Activated T-helper 17 cell treated with anti-CD3 and anti-CD28 coated beads, Interleukin-2, amount 50 U/mL, for 72 hours (primary cell): ENCODE results near the gene RNF32. TPM values are rescaled to one million over a fixed set of nuclear protein-coding genes. Genes with fewer than 3 reads are reported as not detected.
"Not testable (repeated sequence)": the region's sequence is repeated elsewhere in the genome, so short reads cannot be mapped to it uniquely, and the experiment has no call there.

Experiments
- ATAC-seq: fragments of 150-1000 bp; cut with Tn5 transposase; replicated peaks from 2 replicates; pipeline ENCODE4 v1.10.0; 2021; ENCODE audit warnings: mild to moderate bottlenecking, moderate library complexity
- H3K27ac Mint-ChIP-seq: one replicate; pipeline ENCODE4 v1.8.0; 2022; ENCODE audit warnings: mixed read lengths
- H3K27me3 Mint-ChIP-seq: one replicate; pipeline ENCODE4 v1.8.0; 2022; ENCODE audit warnings: mixed read lengths
- H3K36me3 Mint-ChIP-seq: one replicate; pipeline ENCODE4 v1.8.0; 2022; ENCODE audit warnings: low read depth, mild to moderate bottlenecking, mixed read lengths
- H3K4me1 Mint-ChIP-seq: one replicate; pipeline ENCODE4 v1.8.0; 2022; ENCODE audit warnings: mixed read lengths
- H3K4me3 Mint-ChIP-seq: one replicate; pipeline ENCODE4 v1.8.0; 2022; ENCODE audit warnings: mild to moderate bottlenecking, mixed read lengths
- H3K9me3 Mint-ChIP-seq: one replicate; pipeline ENCODE4 v1.8.0; 2022; ENCODE audit warnings: mixed read lengths
- total RNA-seq, 2 donors: library from RNA; stranded (reverse); gene quantifications; one replicate each; pipeline ENCODE4 v1.2.3, GENCODE V29; 2022

RNF32 gene
- total RNA-seq, 2 donors from 2014 or later, result 1.3 to 2.0 TPM

DNA sequence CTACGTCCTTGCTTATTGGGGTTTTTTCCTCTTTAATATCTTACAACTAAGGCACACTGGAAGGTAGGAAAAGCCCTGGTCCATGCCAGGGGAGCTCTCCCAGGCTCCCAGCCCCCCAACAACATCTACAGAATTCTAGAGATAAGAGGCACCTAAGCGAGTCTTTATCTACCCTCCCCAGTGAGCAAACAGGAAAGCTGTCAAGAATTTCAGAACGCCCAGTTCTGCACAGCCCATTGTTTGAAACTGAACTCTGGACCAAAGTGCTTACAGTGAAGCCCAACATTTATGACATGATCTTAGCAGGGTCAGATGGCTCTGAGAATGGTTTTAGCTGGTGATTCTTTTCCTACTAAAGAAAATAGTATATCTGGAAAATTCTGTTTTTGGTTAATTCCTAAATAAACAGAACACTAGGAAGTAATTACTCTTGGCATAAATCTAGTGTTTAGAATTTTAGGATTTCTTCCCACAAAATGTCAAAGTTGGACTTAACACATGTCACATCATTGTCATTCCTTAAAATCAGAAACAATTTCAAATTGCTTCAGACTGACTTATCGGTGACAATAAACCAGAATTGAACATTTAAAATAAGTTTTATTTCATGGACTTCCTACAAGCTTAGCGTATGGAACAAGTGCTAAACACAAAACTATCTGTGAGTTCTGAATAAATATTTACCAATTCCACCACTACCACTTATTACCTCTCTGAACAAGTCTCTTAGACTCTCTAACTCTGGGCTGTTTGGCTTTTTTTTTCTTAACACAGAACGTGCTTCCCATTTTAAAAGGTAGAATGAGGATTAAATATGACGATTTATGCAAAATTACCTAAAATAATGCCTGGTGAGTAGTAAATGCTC, 31.3 kb upstream of the RNF32 start:
- Mint-ChIP-seq H3K4me1 (peaks cover 14% of the 10 kb centered on the region), H3K4me3 (peak overlapping the region; percentile 60), H3K9me3 (no peaks in the 10 kb centered on the region), H3K27me3 (peaks cover 3% of the 10 kb centered on the region), H3K36me3 (no peaks in the 10 kb centered on the region), H3K27ac (no peak overlapping the region)
- no peak for ATAC-seq

DNA sequence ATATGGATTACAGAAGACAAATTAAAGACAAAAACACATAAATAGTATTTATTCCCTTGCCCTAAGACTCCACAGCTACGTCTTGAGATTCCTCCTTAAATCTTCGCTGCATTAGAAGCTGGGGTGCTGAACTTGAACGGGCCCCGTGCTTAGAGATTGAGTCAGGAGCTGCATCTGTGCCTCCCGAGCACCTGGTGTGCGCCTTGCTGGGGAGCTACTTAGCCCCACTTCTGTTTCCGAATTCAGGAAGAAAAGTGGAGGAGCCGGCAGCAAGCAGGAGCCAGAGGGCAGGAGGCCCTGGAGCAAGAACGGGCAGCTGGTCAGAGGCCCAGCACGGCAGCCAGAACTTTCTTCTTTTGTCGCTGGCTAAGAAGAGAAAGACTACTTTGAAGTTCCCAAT, 30.4 kb upstream of the RNF32 start:
- Mint-ChIP-seq H3K27ac (no peak overlapping the region), H3K4me1 (peaks cover 19% of the 10 kb centered on the region), H3K27me3 (peaks cover 6% of the 10 kb centered on the region)

DNA sequence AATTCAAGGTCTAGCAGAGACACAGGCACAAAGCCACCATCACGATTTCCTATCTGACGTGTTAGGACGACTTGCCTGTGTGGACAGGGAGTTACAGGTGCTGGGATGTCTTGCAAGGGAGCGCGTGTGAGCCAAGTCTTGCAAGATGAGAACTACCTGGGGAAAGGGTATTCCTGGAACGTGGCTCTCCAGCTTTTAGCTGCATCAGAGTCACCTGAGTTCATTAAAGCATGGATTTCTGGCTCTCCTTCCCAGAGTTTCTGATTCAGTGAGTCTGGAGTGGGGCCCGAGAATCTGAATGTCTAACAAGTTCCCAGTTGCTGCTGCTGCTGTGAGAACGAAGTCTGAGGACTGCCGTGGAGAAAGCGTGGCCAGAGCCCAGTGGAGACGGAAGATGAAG, 30.0 kb upstream of the RNF32 start:
- no peak for ATAC-seq
- H3K27me3 Mint-ChIP-seq, result peaks cover 9% of the 10 kb centered on the region
- H3K4me1 Mint-ChIP-seq, result peaks cover 19% of the 10 kb centered on the region
- H3K27ac Mint-ChIP-seq, result no peak overlapping the region
- H3K36me3 Mint-ChIP-seq, result no peaks in the 10 kb centered on the region
- no peak overlapping the region for H3K4me3 Mint-ChIP-seq
- no peaks in the 10 kb centered on the region for H3K9me3 Mint-ChIP-seq

More for the DNA sequence above, 30.4 kb upstream of the RNF32 start:
- Mint-ChIP-seq H3K4me3 (no peak overlapping the region), H3K9me3 (no peaks in the 10 kb centered on the region), H3K36me3 (no peaks in the 10 kb centered on the region)
- ATAC-seq, result no peak

- no peak for ATAC-seq
- H3K4me3 Mint-ChIP-seq, result no peak overlapping the region
- H3K36me3 Mint-ChIP-seq, result no peaks in the 10 kb centered on the region
- peaks cover 19% of the 10 kb centered on the region for H3K4me1 Mint-ChIP-seq
- H3K27me3 Mint-ChIP-seq, result peaks cover 11% of the 10 kb centered on the region
- H3K9me3 Mint-ChIP-seq, result no peaks in the 10 kb centered on the region
- H3K27ac Mint-ChIP-seq, result no peak overlapping the region
Measured at GRCh38 chr7:156611014-156612010, 29.3 kb upstream of the RNF32 start.

DNA sequence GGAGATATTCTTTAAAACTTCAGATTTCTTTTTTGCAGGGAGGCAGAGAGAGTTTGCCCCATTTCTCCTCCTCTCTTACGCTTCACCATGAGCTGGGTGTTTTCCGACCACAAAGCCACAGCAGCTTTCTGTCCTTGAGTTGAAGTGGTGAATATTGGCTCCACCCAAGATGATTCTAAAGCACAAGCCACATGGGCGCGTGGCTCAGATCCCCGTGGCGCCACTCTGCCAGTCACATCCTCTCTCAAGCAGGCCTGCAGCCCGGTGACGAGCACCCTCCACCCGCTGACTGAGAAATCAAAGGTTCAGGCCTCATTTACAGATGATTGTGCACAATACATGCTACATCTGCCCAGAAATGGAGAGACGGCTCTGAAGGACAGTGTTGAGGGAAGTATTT, 27.6 kb upstream of the RNF32 start:
- Mint-ChIP-seq H3K4me1 (peaks cover 19% of the 10 kb centered on the region), H3K27ac (peak overlapping the region; percentile 52), H3K27me3 (peaks cover 19% of the 10 kb centered on the region), H3K9me3 (no peaks in the 10 kb centered on the region), H3K4me3 (peak overlapping the region; percentile 52), H3K36me3 (no peaks in the 10 kb centered on the region)
- ATAC-seq, result peak; percentile 99

DNA sequence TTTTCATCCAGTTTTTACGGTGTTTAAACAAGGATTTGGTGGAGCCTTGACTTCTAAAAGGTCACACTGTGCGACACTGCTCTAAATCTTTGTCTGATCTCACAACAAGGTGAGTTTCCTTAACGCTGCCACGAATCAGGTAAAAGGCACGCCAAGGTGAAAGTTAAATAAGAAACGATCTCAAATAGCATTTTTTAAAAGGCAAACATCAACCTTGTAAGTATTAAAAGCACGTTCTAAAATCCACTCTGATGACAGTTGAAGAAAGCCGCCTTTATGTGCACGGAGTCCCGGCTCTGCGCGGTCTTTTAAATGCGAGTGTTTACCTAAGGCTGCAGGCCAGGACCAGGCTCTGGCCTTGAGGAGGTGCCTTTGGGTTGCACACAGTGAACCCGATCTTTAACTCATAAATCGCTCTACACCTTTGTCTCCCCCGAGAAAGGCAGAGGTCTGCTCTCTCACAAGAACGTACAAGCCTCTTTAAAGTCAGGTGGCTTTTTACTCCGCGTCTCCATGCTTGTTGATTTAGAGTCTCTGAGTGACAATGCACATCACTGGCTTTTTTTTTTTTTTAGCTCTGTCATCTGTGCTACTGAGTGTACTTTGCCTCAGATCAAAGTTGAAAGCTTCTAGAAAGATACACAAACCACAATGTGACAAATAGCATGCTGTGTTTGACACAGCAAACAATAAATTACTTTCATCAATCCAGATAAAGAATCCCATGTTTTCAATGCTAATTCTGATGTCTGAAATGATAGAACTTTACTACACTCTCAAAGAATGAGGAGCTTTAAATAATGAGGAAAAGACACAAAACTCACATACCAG, 25.9 kb upstream of the RNF32 start:
- Mint-ChIP-seq H3K27ac (no peak overlapping the region), H3K27me3 (peaks cover 16% of the 10 kb centered on the region), H3K9me3 (no peaks in the 10 kb centered on the region), H3K4me1 (peaks cover 19% of the 10 kb centered on the region), H3K4me3 (peak overlapping the region; percentile 28), H3K36me3 (no peaks in the 10 kb centered on the region)
- ATAC-seq, result no peak

DNA sequence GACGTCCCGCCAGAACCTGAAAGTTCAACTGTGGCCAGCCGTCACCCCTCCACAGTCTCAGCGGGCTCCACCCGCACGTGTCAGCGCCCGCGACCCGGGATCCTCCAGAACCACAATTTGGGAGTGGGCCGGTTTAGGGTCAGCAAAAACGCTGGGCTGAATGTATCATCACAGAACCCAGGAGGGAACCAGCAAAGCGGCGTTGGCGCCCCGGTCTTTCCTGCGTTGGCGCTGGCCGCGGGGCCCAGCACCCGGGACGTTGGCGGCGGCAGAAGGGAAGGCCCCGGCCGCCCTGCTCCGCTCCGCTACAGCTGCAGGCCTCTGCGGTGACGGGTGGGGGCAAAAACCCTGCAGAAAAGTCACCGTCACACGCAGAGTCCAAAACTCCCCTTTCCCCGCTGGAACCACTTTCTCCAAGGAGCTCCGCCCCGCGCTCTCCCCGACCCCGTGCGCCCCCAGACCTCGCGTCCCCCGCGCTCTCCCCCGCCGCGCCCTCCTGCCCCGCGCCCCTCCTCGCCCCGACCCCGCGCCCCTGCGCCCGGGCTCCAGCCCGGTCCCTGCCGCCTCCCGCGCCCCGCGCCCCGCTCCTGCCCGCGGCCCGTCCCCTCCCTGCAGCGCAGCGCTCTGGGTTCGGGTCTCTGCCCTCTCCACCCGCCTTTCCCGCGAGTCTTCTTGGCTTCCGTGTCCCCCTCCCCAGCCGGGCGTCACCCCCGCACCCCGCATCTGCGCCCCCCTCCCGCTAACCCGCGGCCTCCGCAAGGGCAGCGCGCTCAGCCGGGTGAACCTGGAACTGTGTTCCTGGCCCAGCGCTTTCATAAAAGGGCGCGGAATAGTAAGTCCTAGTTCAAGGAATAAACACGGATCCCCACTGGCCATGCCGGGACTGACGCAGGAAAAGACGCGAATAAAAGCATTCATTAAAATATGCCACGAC, 24.0 kb upstream of the RNF32 start:
- Mint-ChIP-seq H3K27me3 (peaks cover 16% of the 10 kb centered on the region), H3K36me3 (no peaks in the 10 kb centered on the region), H3K9me3 (peaks cover 4% of the 10 kb centered on the region), H3K4me3 (peak overlapping the region; percentile 52), H3K27ac (no peak overlapping the region), H3K4me1 (peaks cover 19% of the 10 kb centered on the region)
- peak; percentile 39 for ATAC-seq

GRCh38 chr7:156617215-156617614, 23.4 kb upstream of the RNF32 start:
- Mint-ChIP-seq H3K4me3 (peak overlapping the region; percentile 52), H3K27ac (no peak overlapping the region), H3K27me3 (peaks cover 16% of the 10 kb centered on the region)

DNA sequence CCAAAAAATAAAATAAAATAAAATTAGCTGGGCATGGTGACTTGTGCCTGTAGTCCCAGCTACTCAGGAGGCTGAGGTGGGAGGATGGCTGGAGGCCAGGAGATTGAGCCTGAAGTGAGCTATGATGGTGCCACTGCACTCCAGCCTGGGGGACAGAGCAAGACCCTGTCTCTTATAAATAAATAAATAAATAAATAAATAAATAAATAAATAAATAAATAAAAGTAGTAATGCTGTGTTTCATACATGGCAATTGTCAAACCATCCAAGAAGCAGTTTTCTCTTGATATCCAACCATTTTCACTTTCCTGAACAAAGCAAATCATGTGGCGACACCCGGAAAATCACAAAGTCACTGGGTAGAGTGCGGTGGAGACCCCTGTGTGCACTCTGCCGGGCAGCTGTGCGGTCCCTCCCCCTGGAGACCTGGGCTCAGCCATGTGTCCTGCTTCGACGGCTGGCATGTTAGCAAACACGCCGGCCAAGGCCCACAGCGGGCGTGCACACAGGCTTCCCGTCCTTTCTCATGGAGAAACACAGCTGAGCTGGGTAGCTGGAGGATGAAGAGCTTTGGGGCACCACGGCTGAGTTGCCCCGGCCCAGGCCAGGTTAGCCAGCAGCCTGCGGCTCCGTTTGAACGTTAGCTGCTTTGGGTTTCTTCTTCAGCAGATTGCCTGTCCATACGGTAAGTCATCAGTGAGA, 22.3 kb upstream of the RNF32 start:
- Mint-ChIP-seq H3K9me3 (peaks cover 5% of the 10 kb centered on the region), H3K4me3 (no peak overlapping the region), H3K27me3 (peaks cover 16% of the 10 kb centered on the region), H3K4me1 (peaks cover 8% of the 10 kb centered on the region), H3K27ac (no peak overlapping the region), H3K36me3 (no peaks in the 10 kb centered on the region)
- ATAC-seq, result no peak

More at GRCh38 chr7:156617215-156617614, 23.4 kb upstream of the RNF32 start:
- H3K9me3 Mint-ChIP-seq, result peaks cover 5% of the 10 kb centered on the region
- peaks cover 15% of the 10 kb centered on the region for H3K4me1 Mint-ChIP-seq
- no peak for ATAC-seq
- no peaks in the 10 kb centered on the region for H3K36me3 Mint-ChIP-seq

DNA sequence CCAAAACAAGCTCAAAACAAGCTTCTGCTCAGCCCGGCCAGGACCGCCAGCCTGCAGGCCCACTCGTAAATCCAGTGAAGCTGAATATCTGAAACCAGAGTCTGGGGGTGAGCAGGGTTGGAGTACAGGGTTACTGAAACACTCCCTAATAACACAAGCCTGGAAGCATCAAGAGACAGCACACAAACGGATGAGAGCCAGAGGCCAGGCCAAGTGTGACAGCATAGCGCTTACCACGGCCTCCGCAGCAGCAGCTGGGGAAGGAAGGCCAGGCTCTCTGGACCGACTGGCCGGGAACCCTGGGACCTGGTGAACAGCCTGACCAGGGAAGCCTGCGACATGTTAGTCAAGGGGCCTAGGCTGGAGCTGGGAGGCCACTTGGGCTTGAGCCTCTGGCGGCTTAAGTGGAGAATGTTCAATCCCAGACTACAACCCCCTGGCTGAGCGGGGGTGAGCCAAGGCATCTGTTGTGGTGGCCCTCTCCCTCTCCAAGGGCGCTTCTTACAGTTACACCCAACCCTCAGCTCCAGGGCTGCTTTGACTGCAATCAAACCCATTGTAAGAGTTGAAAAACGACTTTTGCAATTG, 21.7 kb upstream of the RNF32 start:
- Mint-ChIP-seq H3K4me3 (no peak overlapping the region), H3K9me3 (peaks cover 5% of the 10 kb centered on the region), H3K4me1 (peaks cover 5% of the 10 kb centered on the region), H3K27me3 (peaks cover 16% of the 10 kb centered on the region), H3K27ac (no peak overlapping the region), H3K36me3 (no peaks in the 10 kb centered on the region)
- ATAC-seq, result no peak

DNA sequence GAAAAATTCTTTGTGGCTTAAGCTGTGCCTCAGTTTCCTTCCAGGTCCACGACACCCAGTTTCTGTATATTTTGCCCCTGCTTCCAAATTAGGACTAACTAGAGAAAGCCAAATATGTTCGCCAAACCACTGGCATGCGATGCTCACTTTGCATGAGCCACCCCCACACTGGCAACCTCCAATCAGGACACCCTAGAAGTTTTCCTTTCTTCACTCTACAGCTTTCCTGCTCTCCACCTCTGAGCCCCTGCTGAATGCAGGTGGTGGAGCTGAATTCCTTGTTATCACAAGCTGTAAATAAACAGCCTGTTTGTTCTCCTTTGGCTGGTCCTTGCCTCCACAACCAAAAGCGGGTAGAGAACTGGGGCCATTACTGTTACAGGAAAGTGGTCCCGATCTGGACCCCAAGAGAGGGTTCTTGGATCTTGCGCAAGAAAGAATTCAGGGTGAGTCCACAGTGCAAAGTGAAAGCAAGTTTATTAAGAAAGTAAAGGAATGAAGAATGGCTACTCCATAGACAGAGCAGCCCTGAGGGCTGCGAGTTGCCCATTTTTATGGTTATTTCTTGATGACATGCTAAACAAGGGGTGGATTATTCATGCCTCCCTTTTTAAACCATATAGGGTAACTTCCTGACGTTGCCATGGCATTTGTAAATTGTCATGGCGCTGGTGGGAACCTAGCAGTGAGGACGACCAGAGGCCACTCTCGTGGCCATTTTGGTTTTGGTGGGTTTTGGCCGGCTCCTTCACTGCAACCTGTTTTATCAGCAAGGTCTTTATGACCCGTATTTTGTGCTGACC, 20.9 kb upstream of the RNF32 start:
- not testable (repeated sequence) for H3K36me3 Mint-ChIP-seq, H3K9me3 Mint-ChIP-seq, H3K4me3 Mint-ChIP-seq, H3K27ac Mint-ChIP-seq, ATAC-seq
- peaks cover 16% of the 10 kb centered on the region for H3K27me3 Mint-ChIP-seq
- H3K4me1 Mint-ChIP-seq, result peaks cover 10% of the 10 kb centered on the region

DNA sequence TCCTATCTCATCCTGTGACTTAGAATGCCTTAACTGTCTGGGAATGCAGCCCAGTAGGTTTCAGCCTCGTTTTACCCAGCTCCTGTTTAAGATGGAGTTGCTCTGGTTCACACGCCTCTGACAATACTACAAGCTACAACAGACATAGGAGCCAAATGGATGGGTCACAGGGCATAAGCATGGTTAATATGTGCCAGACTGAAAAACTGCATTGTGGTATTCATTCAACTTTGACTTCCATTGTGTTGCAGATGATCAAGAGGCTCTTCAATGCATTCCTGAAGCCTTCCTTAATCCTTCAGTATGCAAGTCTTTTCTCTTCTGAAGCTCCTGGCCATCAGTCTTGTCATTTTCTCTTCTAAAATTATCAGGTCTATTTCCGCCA, 20.3 kb upstream of the RNF32 start:
- ATAC-seq, result no peak
- H3K4me1 Mint-ChIP-seq, result peaks cover 8% of the 10 kb centered on the region
- peaks cover 13% of the 10 kb centered on the region for H3K27me3 Mint-ChIP-seq
- no peak overlapping the region for H3K27ac Mint-ChIP-seq
- no peak overlapping the region for H3K4me3 Mint-ChIP-seq
- peaks cover 9% of the 10 kb centered on the region for H3K9me3 Mint-ChIP-seq
- H3K36me3 Mint-ChIP-seq, result no peaks in the 10 kb centered on the region
